HG03139 (cell line): Measurements from ENCODE around the gene GID8.
"Not testable (repeated sequence)": the region's sequence is repeated elsewhere in the genome, so short reads cannot be mapped to it uniquely, and the experiment has no call there.

ENCODE experiments used
- ATAC-seq: cut with Tn5 transposase; IDR thresholded peaks from one replicate; pipeline ENCODE4 v1.9.1; 2021; ENCODE audit not compliant: unreplicated experiment

The GID8 gene

GRCh38 chr20:62956387-62957135 is 18.6 kb downstream of the GID8 start:
- ATAC-seq = no peak

GRCh38 chr20:62957136-62958117 is 19.5 kb downstream of the GID8 start:
- ATAC-seq = no peak

GRCh38 chr20:62958388-62959100 is 20.6 kb downstream of the GID8 start:
- no peak for ATAC-seq

- ATAC-seq = no peak
Measured at GRCh38 chr20:62959101-62959971, 21.4 kb downstream of the GID8 start.

- ATAC-seq = no peak
Measured at GRCh38 chr20:62959998-62960436, 22.1 kb downstream of the GID8 start.

GRCh38 chr20:62960446-62961309 is 22.7 kb downstream of the GID8 start:
- not testable (repeated sequence) for ATAC-seq

- ATAC-seq = no peak
Measured at GRCh38 chr20:62961310-62961783, 23.4 kb downstream of the GID8 start.

- ATAC-seq = no peak
Measured at GRCh38 chr20:62961799-62962198, 23.9 kb downstream of the GID8 start.

GRCh38 chr20:62962221-62962879 is 24.4 kb downstream of the GID8 start:
- ATAC-seq = no peak

- ATAC-seq = no peak
Measured at GRCh38 chr20:62962891-62963613, 25.1 kb downstream of the GID8 start.

GRCh38 chr20:62963614-62964397 is 25.9 kb downstream of the GID8 start:
- no peak for ATAC-seq

- ATAC-seq = no peak
Measured at GRCh38 chr20:62964700-62965099, 26.8 kb downstream of the GID8 start.

- ATAC-seq = no peak
Measured at GRCh38 chr20:62965363-62965771, 27.4 kb downstream of the GID8 start.

GRCh38 chr20:62966212-62967148 is 28.5 kb downstream of the GID8 start:
- no peak for ATAC-seq

GRCh38 chr20:62967149-62967501 is 29.2 kb downstream of the GID8 start:
- no peak for ATAC-seq
